COR-L47 (cell line): Measurements from ENCODE around the gene IRAK2.
A peak's percentile ranks its signal among the peaks of the same experiment; 100 is the strongest.

Experiments used
- DNase-seq: peaks from one replicate; lab custom pipeline; 2025; lab: John Stamatoyannopoulos, UW

IRAK2 gene

GRCh38 chr3:10189557-10190354, 25.0 kb downstream of the IRAK2 start:
- no peak for DNase-seq

- no peak for DNase-seq
These were observed 28.4 kb downstream of the IRAK2 start for GRCh38 chr3:10192953-10193691.

- no peak for DNase-seq
These were observed 29.1 kb downstream of the IRAK2 start for GRCh38 chr3:10193692-10194327.

GRCh38 chr3:10194328-10195071, 29.8 kb downstream of the IRAK2 start:
- DNase-seq, result no peak

GRCh38 chr3:10195366-10196089, 30.8 kb downstream of the IRAK2 start:
- DNase-seq, result no peak

- DNase-seq, result no peak
These were observed 31.8 kb downstream of the IRAK2 start for GRCh38 chr3:10196389-10197052.

- DNase-seq, result no peak
These were observed 33.5 kb downstream of the IRAK2 start for GRCh38 chr3:10198226-10198625.

- DNase-seq, result no peak
These were observed 34.3 kb downstream of the IRAK2 start for GRCh38 chr3:10198761-10199649.

GRCh38 chr3:10204921-10205320, 40.2 kb downstream of the IRAK2 start:
- DNase-seq, result no peak

- no peak for DNase-seq
These were observed 40.9 kb downstream of the IRAK2 start for GRCh38 chr3:10205451-10206165.

- no peak for DNase-seq
These were observed 41.4 kb downstream of the IRAK2 start for GRCh38 chr3:10206166-10206511.

GRCh38 chr3:10213156-10213792, 48.6 kb downstream of the IRAK2 start:
- no peak for DNase-seq

- no peak for DNase-seq
These were observed 51.1 kb downstream of the IRAK2 start for GRCh38 chr3:10215578-10216368.

GRCh38 chr3:10217359-10217758, 52.6 kb downstream of the IRAK2 start:
- DNase-seq, result no peak

GRCh38 chr3:10219737-10220136, 55.0 kb downstream of the IRAK2 start:
- DNase-seq, result peak; percentile 51

- DNase-seq, result no peak
These were observed 59.2 kb downstream of the IRAK2 start for GRCh38 chr3:10223676-10224639.
